Adipose tissue (tissue), 3 donors: ENCODE results near the gene HAND1. TPM values are rescaled to one million over a fixed set of nuclear protein-coding genes. Genes with fewer than 3 reads are reported as not detected.

Experiments used
- H3K27ac ChIP-seq: one replicate; pipeline ENCODE4 v1.5.1; 2013; ENCODE audit warnings: low read depth, low read length
- WGBS, 3 donors: extraction: QIAGEN DNeasy Blood & Tissue Kit; methylation state at CpG; one replicate each; pipeline ENCODE4 v1.1.7; 2013; 5-methylcytosine and 5-hydroxymethylcytosine counted together
- polyA plus RNA-seq, 3 donors: library from polyadenylated mRNA; stranded (reverse); fragments of 200-250 nt; gene quantifications; one replicate each; pipeline ENCODE4 v1.2.3, GENCODE V29; 2013
- donor health status: healthy with polysubstance abuse.
- donor health status: Bipolar disorder and iron deficiency.
- donor health status: healthy.

The HAND1 gene
- polyA plus RNA-seq, 3 donors = not detected

- WGBS, 3 donors = 14 to 37% (median 23%) methylated on average over 11 of the region's 11 CpGs
- H3K27ac ChIP-seq = no peak overlapping the region
Measured at GRCh38 chr5:154470947-154471870, 6.8 kb downstream of the HAND1 start.

GRCh38 chr5:154470137-154470536 is 7.9 kb downstream of the HAND1 start:
- WGBS, 3 donors = 41 to 64% (median 44%) methylated on average over 2 of the region's 2 CpGs
- no peak overlapping the region for H3K27ac ChIP-seq

- H3K27ac ChIP-seq = no peak overlapping the region
- WGBS, 3 donors = 35 to 44% (median 39%) methylated on average over 18 of the region's 18 CpGs
Measured at GRCh38 chr5:154467655-154468354, 10.2 kb downstream of the HAND1 start.

GRCh38 chr5:154466671-154467070 is 11.4 kb downstream of the HAND1 start:
- WGBS, 3 donors = 84 to 92% (median 86%) methylated on average over 5 of the region's 5 CpGs
- no peak overlapping the region for H3K27ac ChIP-seq

GRCh38 chr5:154466147-154466546 is 11.9 kb downstream of the HAND1 start:
- WGBS, 3 donors = 64 to 79% (median 70%) methylated on average over 5 of the region's 5 CpGs

GRCh38 chr5:154465169-154465568 is 12.9 kb downstream of the HAND1 start:
- WGBS, 3 donors = 49 to 62% (median 61%) methylated on average over 6 of the region's 6 CpGs
- no peak overlapping the region for H3K27ac ChIP-seq

More at GRCh38 chr5:154466147-154466546, 11.9 kb downstream of the HAND1 start:
- H3K27ac ChIP-seq = no peak overlapping the region

GRCh38 chr5:154464438-154464837 is 13.6 kb downstream of the HAND1 start:
- 44 to 57% (median 49%) methylated on average over 1 of the region's 1 CpG for WGBS, 3 donors
- no peak overlapping the region for H3K27ac ChIP-seq

- 65 to 76% (median 72%) methylated on average over 6 of the region's 6 CpGs for WGBS, 3 donors
Measured at GRCh38 chr5:154461531-154461930, 16.5 kb downstream of the HAND1 start.

GRCh38 chr5:154460172-154460571 is 17.9 kb downstream of the HAND1 start:
- WGBS, 3 donors = 88 to 98% (median 90%) methylated on average over 4 of the region's 4 CpGs
- no peak overlapping the region for H3K27ac ChIP-seq

More at GRCh38 chr5:154461531-154461930, 16.5 kb downstream of the HAND1 start:
- H3K27ac ChIP-seq = no peak overlapping the region

GRCh38 chr5:154459015-154459414 is 19.0 kb downstream of the HAND1 start:
- no peak overlapping the region for H3K27ac ChIP-seq
- 67 to 79% (median 74%) methylated on average over 3 of the region's 3 CpGs for WGBS, 3 donors

GRCh38 chr5:154456540-154456939 is 21.5 kb downstream of the HAND1 start:
- H3K27ac ChIP-seq = no peak overlapping the region
- 76 to 91% (median 79%) methylated on average over 3 of the region's 3 CpGs for WGBS, 3 donors

- 85 to 91% (median 85%) methylated on average over 5 of the region's 5 CpGs for WGBS, 3 donors
- no peak overlapping the region for H3K27ac ChIP-seq
Measured at GRCh38 chr5:154455585-154455984, 22.4 kb downstream of the HAND1 start.

GRCh38 chr5:154451957-154452356 is 26.1 kb downstream of the HAND1 start:
- WGBS, 3 donors = 85 to 88% (median 88%) methylated on average over 8 of the region's 8 CpGs
- no peak overlapping the region for H3K27ac ChIP-seq

GRCh38 chr5:154449786-154450185 is 28.2 kb downstream of the HAND1 start:
- 87 to 92% (median 92%) methylated on average over 2 of the region's 2 CpGs for WGBS, 3 donors
- no peak overlapping the region for H3K27ac ChIP-seq

- H3K27ac ChIP-seq = no peak overlapping the region
- WGBS, 3 donors = 6 to 8% (median 7%) methylated on average over 10 of the region's 10 CpGs
Measured at GRCh38 chr5:154447089-154447725, 30.8 kb downstream of the HAND1 start.

GRCh38 chr5:154446195-154447088 is 31.6 kb downstream of the HAND1 start:
- H3K27ac ChIP-seq = no peak overlapping the region
- WGBS, 3 donors = 0% methylated on average over 69 to 87 of the region's 87 CpGs

- 0% methylated on average over 64 to 70 of the region's 70 CpGs for WGBS, 3 donors
Measured at GRCh38 chr5:154445422-154446194, 32.4 kb downstream of the HAND1 start, which contains the start of gene SAP30L. SAP30L (plus strand) TSS chr5:154445997; CDS start chr5:154446605, 608 bp downstream.

More at GRCh38 chr5:154445422-154446194, 32.4 kb downstream of the HAND1 start, which contains the start of gene SAP30L:
- peak within 1 kb of the TSS; percentile 0 for H3K27ac ChIP-seq
